Astrocyte (in vitro differentiated cells and primary cell): ENCODE results near the gene ARID4B. TPM values are rescaled to one million over a fixed set of nuclear protein-coding genes. Genes with fewer than 3 reads are reported as not detected.
A peak's percentile ranks its signal among the peaks of the same experiment; 100 is the strongest.

Experiments used
- DNase-seq: peaks from one replicate; pipeline ENCODE4 v3.0.0-alpha.2; 2010; ENCODE audit warnings: low read depth
- FAIRE-seq: peaks from 2 replicates; lab custom pipeline; 2011; peaks lifted over from hg19 to GRCh38; lab: Jason Lieb, UNC
- H2AFZ ChIP-seq: 2 replicates; pipeline ENCODE4 v1.6.0; 2012; ENCODE audit warnings: low read depth, low read length, inconsistent platforms
- H3K27ac ChIP-seq: 2 replicates; pipeline ENCODE4 v1.5.1; 2011; ENCODE audit warnings: low read depth, low read length, inconsistent platforms
- H3K27me3 ChIP-seq: 2 replicates; pipeline ENCODE4 v1.6.0; 2011; ENCODE audit warnings: low read length, inconsistent platforms; ENCODE audit not compliant: insufficient read depth
- H3K36me3 ChIP-seq: 2 replicates; pipeline ENCODE4 v1.5.1; 2011; ENCODE audit warnings: low read length, inconsistent platforms; ENCODE audit not compliant: insufficient read depth
- H3K4me1 ChIP-seq: 2 replicates; pipeline ENCODE4 v1.5.1; 2011; ENCODE audit warnings: low read length, inconsistent platforms; ENCODE audit not compliant: insufficient read depth
- H3K4me2 ChIP-seq: 2 replicates; pipeline ENCODE4 v1.6.0; 2012; ENCODE audit warnings: low read length, inconsistent platforms
- H3K4me3 ChIP-seq: 2 replicates; pipeline ENCODE4 v1.5.1; 2011; ENCODE audit warnings: low read depth, mild to moderate bottlenecking, low read length, inconsistent platforms; ENCODE audit not compliant: insufficient read depth
- H3K79me2 ChIP-seq: 2 replicates; pipeline ENCODE4 v1.6.0; 2012; ENCODE audit warnings: mild to moderate bottlenecking, low read length, inconsistent platforms; ENCODE audit not compliant: insufficient read depth
- H3K9ac ChIP-seq: 2 replicates; pipeline ENCODE4 v1.6.0; 2012; ENCODE audit warnings: mild to moderate bottlenecking, low read length, inconsistent platforms
- H3K9me3 ChIP-seq: 2 replicates; pipeline ENCODE4 v1.5.1; 2012; ENCODE audit warnings: low read depth, mild to moderate bottlenecking, low read length, inconsistent platforms; ENCODE audit not compliant: insufficient read depth
- H4K20me1 ChIP-seq: 2 replicates; pipeline ENCODE4 v1.6.0; 2012; ENCODE audit warnings: low read length, inconsistent platforms; ENCODE audit not compliant: insufficient read depth
- H3K27ac Mint-ChIP-seq: one replicate; pipeline ENCODE4 v1.8.0; 2021; ENCODE audit warnings: mild to moderate bottlenecking, mixed read lengths; ENCODE audit not compliant: unreplicated experiment
- H3K27me3 Mint-ChIP-seq: one replicate; pipeline ENCODE4 v1.8.0; 2021; ENCODE audit warnings: low read depth, mixed read lengths; ENCODE audit not compliant: unreplicated experiment
- H3K36me3 Mint-ChIP-seq: one replicate; pipeline ENCODE4 v1.8.0; 2021; ENCODE audit warnings: low read depth, mixed read lengths; ENCODE audit not compliant: unreplicated experiment
- H3K4me1 Mint-ChIP-seq: one replicate; pipeline ENCODE4 v1.8.0; 2021; ENCODE audit warnings: low read depth, mixed read lengths; ENCODE audit not compliant: unreplicated experiment
- H3K4me3 Mint-ChIP-seq: one replicate; pipeline ENCODE4 v1.8.0; 2021; ENCODE audit warnings: mild to moderate bottlenecking, moderate library complexity, mixed read lengths; ENCODE audit not compliant: unreplicated experiment
- H3K9me3 Mint-ChIP-seq: one replicate; pipeline ENCODE4 v1.8.0; 2021; ENCODE audit warnings: mild to moderate bottlenecking, mixed read lengths; ENCODE audit not compliant: unreplicated experiment
- CTCF ChIP-seq: IDR thresholded peaks from 2 replicates; pipeline ENCODE4 v1.5.1; 2011; ENCODE audit warnings: low read depth, mild to moderate bottlenecking, inconsistent platforms, low read length, moderate library complexity; ENCODE audit not compliant: insufficient read depth
- EZH2 ChIP-seq: IDR thresholded peaks from 2 replicates; pipeline ENCODE4 v1.6.1; 2012; ENCODE audit warnings: mild to moderate bottlenecking, low read length, inconsistent platforms; ENCODE audit not compliant: insufficient read depth
- total RNA-seq: library from RNA; stranded (reverse); gene quantifications from 2 replicates; pipeline ENCODE4 v1.2.1, GENCODE V29; 2021

The ARID4B gene
- total RNA-seq, 1 donor from 2014 or later: 38.6 TPM

GRCh38 chr1:235278233-235278914, 49.6 kb downstream of the ARID4B start:
- no peak overlapping the region for H3K9ac ChIP-seq
- H3K79me2 ChIP-seq: peaks cover 97% of the 10 kb centered on the region
- Mint-ChIP-seq H3K27me3 (no peaks in the 10 kb centered on the region), H3K9me3 (no peaks in the 10 kb centered on the region), H3K4me3 (peak overlapping the region; percentile 8), H3K27ac (no peak overlapping the region), H3K36me3 (no peaks in the 10 kb centered on the region), H3K4me1 (peaks cover 19% of the 10 kb centered on the region)
- H3K4me3 ChIP-seq: no peak overlapping the region
- H3K27me3 ChIP-seq: no peaks in the 10 kb centered on the region
- FAIRE-seq (no peak), DNase-seq (no peak)
- H4K20me1 ChIP-seq: peaks cover 91% of the 10 kb centered on the region
- TF ChIP-seq EZH2 (no peak), CTCF (no peak)
- H2AFZ ChIP-seq: no peak overlapping the region
- no peak overlapping the region for H3K4me2 ChIP-seq
- H3K36me3 ChIP-seq: no peaks in the 10 kb centered on the region
- no peak overlapping the region for H3K27ac ChIP-seq
- H3K4me1 ChIP-seq: no peaks in the 10 kb centered on the region
- no peaks in the 10 kb centered on the region for H3K9me3 ChIP-seq

GRCh38 chr1:235277709-235278108, 50.3 kb downstream of the ARID4B start:
- DNase-seq (no peak), FAIRE-seq (no peak)
- Histone ChIP-seq H3K4me1 (no peaks in the 10 kb centered on the region), H3K27ac (no peak overlapping the region), H3K9me3 (no peaks in the 10 kb centered on the region), H4K20me1 (peaks cover 92% of the 10 kb centered on the region), H2AFZ (no peak overlapping the region), H3K4me3 (no peak overlapping the region), H3K27me3 (no peaks in the 10 kb centered on the region), H3K79me2 (peaks cover 98% of the 10 kb centered on the region), H3K36me3 (no peaks in the 10 kb centered on the region), H3K4me2 (no peak overlapping the region), H3K9ac (no peak overlapping the region)
- Mint-ChIP-seq H3K27me3 (no peaks in the 10 kb centered on the region), H3K9me3 (no peaks in the 10 kb centered on the region), H3K4me3 (no peak overlapping the region), H3K4me1 (peaks cover 19% of the 10 kb centered on the region), H3K36me3 (no peaks in the 10 kb centered on the region), H3K27ac (no peak overlapping the region)
- TF ChIP-seq EZH2: no peak
- no peak for TF ChIP-seq CTCF

GRCh38 chr1:235275836-235276235, 52.1 kb downstream of the ARID4B start:
- no peaks in the 10 kb centered on the region for H3K27me3 Mint-ChIP-seq
- Histone ChIP-seq H3K79me2 (peaks cover 98% of the 10 kb centered on the region), H3K4me2 (no peak overlapping the region), H4K20me1 (peaks cover 88% of the 10 kb centered on the region), H3K9me3 (no peaks in the 10 kb centered on the region), H3K4me3 (no peak overlapping the region), H3K9ac (no peak overlapping the region), H3K4me1 (no peaks in the 10 kb centered on the region), H3K27me3 (no peaks in the 10 kb centered on the region), H3K36me3 (no peaks in the 10 kb centered on the region), H3K27ac (no peak overlapping the region), H2AFZ (no peak overlapping the region)
- no peak for TF ChIP-seq EZH2
- TF ChIP-seq CTCF: no peak
- no peaks in the 10 kb centered on the region for H3K36me3 Mint-ChIP-seq
- FAIRE-seq: no peak
- H3K27ac Mint-ChIP-seq: no peak overlapping the region
- H3K4me1 Mint-ChIP-seq: peaks cover 21% of the 10 kb centered on the region
- H3K4me3 Mint-ChIP-seq: no peak overlapping the region
- no peaks in the 10 kb centered on the region for H3K9me3 Mint-ChIP-seq
- no peak for DNase-seq
